BLaER1 treated with 17β-estradiol and CSF1 and Interleukin-3, amounts not matched to agents 10 nM and 100 nM (cell line): ENCODE data around the gene ZNF230.

Experiments
- H3K27ac ChIP-seq, 11 experiments: shearing (Covaris generic); formaldehyde crosslinking; 2 replicates each; pipeline ENCODE4 v1.8.1; 2022
- H3K27me3 ChIP-seq, 11 experiments: shearing (Covaris generic); formaldehyde crosslinking; 2 replicates each; pipeline ENCODE4 v1.8.1; 2022
- H3K36me3 ChIP-seq, 11 experiments: shearing (Covaris generic); formaldehyde crosslinking; 2 replicates each; pipeline ENCODE4 v1.8.1; 2022
- H3K4me1 ChIP-seq, 10 experiments: shearing (Covaris generic); formaldehyde crosslinking; 2 replicates each; pipeline ENCODE4 v1.8.1; 2022
- H3K4me2 ChIP-seq, 11 experiments: shearing (Covaris generic); formaldehyde crosslinking; 2 replicates each; pipeline ENCODE4 v1.8.1; 2022
- H3K4me3 ChIP-seq, 10 experiments: shearing (Covaris generic); formaldehyde crosslinking; 2 replicates each; pipeline ENCODE4 v1.8.1; 2022
- H3K9ac ChIP-seq, 11 experiments: shearing (Covaris generic); formaldehyde crosslinking; 2 replicates each; pipeline ENCODE4 v1.8.1; 2022
- H3K9me3 ChIP-seq, 11 experiments: shearing (Covaris generic); formaldehyde crosslinking; replicated peaks in 1 of 11; 2 replicates each; pipeline ENCODE4 v1.8.1; 2022
- H4K20me1 ChIP-seq, 11 experiments: shearing (Covaris generic); formaldehyde crosslinking; 2 replicates each; pipeline ENCODE4 v1.8.1; 2022
- Cebpa-rat ChIP-seq, 11 experiments: shearing (Covaris generic); IDR thresholded peaks; 2 replicates each; pipeline ENCODE4 v1.8.1; 2022

The ZNF230 gene

GRCh38 chr19:44002566-44003460 is at the start of gene ZNF230:
Gene ZNF230, plus strand, starts transcription at chr19:44002957. Its CDS starts 4,122 bp downstream, at chr19:44007079.
- peak within 1 kb of the TSS; percentile 78 to 90 (median 82) for H3K9ac ChIP-seq
- peak within 1 kb of the TSS; percentile 75 to 96 (median 89) for H3K4me2 ChIP-seq
- peaks cover 31 to 46% (median 32%) of the 10 kb centered on the region in 11 experiments for H3K9me3 ChIP-seq
- H3K36me3 ChIP-seq, result peaks cover 21 to 34% (median 27%) of the 10 kb centered on the region in 11 experiments
- no peaks in the 10 kb centered on the region; a peak in 1 of 22 replicates for H3K27me3 ChIP-seq
- H3K4me3 ChIP-seq, result peak within 1 kb of the TSS; percentile 75 to 99 (median 88)
- no peaks in the 10 kb centered on the region for H4K20me1 ChIP-seq
- TF ChIP-seq Cebpa-rat (IDR thresholded peaks at IDR 0.05), result peak in 2 of 11 experiments; percentile 53 to 54; a peak in 4 of 22 replicates
- peak within 1 kb of the TSS; percentile 66 to 93 (median 80) for H3K27ac ChIP-seq
- peaks cover 14 to 28% (median 17%) of the 10 kb centered on the region in 10 experiments for H3K4me1 ChIP-seq

GRCh38 chr19:43956827-43957226 is 45.9 kb upstream of the ZNF230 start:
- no peaks in the 10 kb centered on the region for H4K20me1 ChIP-seq
- TF ChIP-seq Cebpa-rat (IDR thresholded peaks at IDR 0.05), result no peak
- H3K4me3 ChIP-seq, result no peak overlapping the region
- H3K9ac ChIP-seq, result no peak overlapping the region
- H3K4me1 ChIP-seq, result peaks cover 0 to 15% (median 0%) of the 10 kb centered on the region in 10 experiments; a peak in 5 of 20 replicates
- no peaks in the 10 kb centered on the region for H3K27me3 ChIP-seq
- H3K9me3 ChIP-seq, result peaks cover 51 to 100% (median 68%) of the 10 kb centered on the region in 11 experiments
- no peak overlapping the region; a peak in 1 of 22 replicates for H3K27ac ChIP-seq
- H3K36me3 ChIP-seq, result peaks cover 0 to 47% (median 13%) of the 10 kb centered on the region in 11 experiments; a peak in 14 of 22 replicates
- H3K4me2 ChIP-seq, result peak overlapping the region in 1 of 11 experiments; percentile 31; a peak in 1 of 22 replicates

- no peak overlapping the region for H3K4me2 ChIP-seq
- H3K9ac ChIP-seq, result no peak overlapping the region
- H3K27ac ChIP-seq, result no peak overlapping the region
- H3K36me3 ChIP-seq, result peaks cover 0 to 55% (median 14%) of the 10 kb centered on the region in 11 experiments; a peak in 14 of 22 replicates
- H3K27me3 ChIP-seq, result no peaks in the 10 kb centered on the region
- no peak overlapping the region for H3K4me3 ChIP-seq
- H4K20me1 ChIP-seq, result no peaks in the 10 kb centered on the region
- peak in 6 of 11 experiments; percentile 17 to 83 (median 66); a peak in 10 of 22 replicates for TF ChIP-seq Cebpa-rat (IDR thresholded peaks at IDR 0.05)
- peaks cover 46 to 100% (median 70%) of the 10 kb centered on the region in 11 experiments for H3K9me3 ChIP-seq
- H3K4me1 ChIP-seq, result peaks cover 0 to 15% (median 0%) of the 10 kb centered on the region in 10 experiments; a peak in 5 of 20 replicates
Measured at GRCh38 chr19:43957891-43958290, 44.9 kb upstream of the ZNF230 start.

GRCh38 chr19:43960411-43960810 is 42.3 kb upstream of the ZNF230 start:
- Histone ChIP-seq H3K9ac (no peak overlapping the region), H3K27ac (no peak overlapping the region), H3K4me1 (peaks cover 0 to 15% (median 0%) of the 10 kb centered on the region in 10 experiments; a peak in 5 of 20 replicates), H3K4me2 (no peak overlapping the region), H3K36me3 (peaks cover 14 to 71% (median 29%) of the 10 kb centered on the region in 11 experiments), H3K4me3 (peak overlapping the region in 1 of 10 experiments; percentile 33; a peak in 2 of 20 replicates), H3K27me3 (no peaks in the 10 kb centered on the region), H4K20me1 (no peaks in the 10 kb centered on the region), H3K9me3 (peaks cover 63 to 100% (median 84%) of the 10 kb centered on the region in 11 experiments)
- no peak for TF ChIP-seq Cebpa-rat (IDR thresholded peaks at IDR 0.05)

GRCh38 chr19:43966079-43966694 is 36.6 kb upstream of the ZNF230 start:
- H3K4me3 ChIP-seq, result peak overlapping the region in 6 of 10 experiments; percentile 2 to 38 (median 16); a peak in 5 of 20 replicates
- no peaks in the 10 kb centered on the region for H3K27me3 ChIP-seq
- no peak overlapping the region for H3K4me2 ChIP-seq
- H4K20me1 ChIP-seq, result no peaks in the 10 kb centered on the region
- H3K4me1 ChIP-seq, result no peaks in the 10 kb centered on the region
- peaks cover 58 to 95% (median 71%) of the 10 kb centered on the region in 11 experiments for H3K36me3 ChIP-seq
- peaks cover 90 to 100% (median 98%) of the 10 kb centered on the region in 11 experiments for H3K9me3 ChIP-seq
- H3K27ac ChIP-seq, result no peak overlapping the region
- H3K9ac ChIP-seq, result no peak overlapping the region
- no peak for TF ChIP-seq Cebpa-rat (IDR thresholded peaks at IDR 0.05)

GRCh38 chr19:43976732-43977131 is 26.0 kb upstream of the ZNF230 start:
- Histone ChIP-seq H3K9me3 (peaks cover 21 to 51% (median 23%) of the 10 kb centered on the region in 11 experiments; a peak in 21 of 22 replicates), H3K27ac (no peak overlapping the region)

GRCh38 chr19:43983544-43983911 is 19.2 kb upstream of the ZNF230 start:
- H3K4me1 ChIP-seq, result peaks cover 3 to 18% (median 8%) of the 10 kb centered on the region in 10 experiments; a peak in 14 of 20 replicates
- no peak for TF ChIP-seq Cebpa-rat (IDR thresholded peaks at IDR 0.05)
- peak overlapping the region; percentile 59 to 73 (median 68) for H3K4me3 ChIP-seq
- H3K4me2 ChIP-seq, result peak overlapping the region; percentile 72 to 86 (median 78)
- peaks cover 0 to 33% (median 10%) of the 10 kb centered on the region in 11 experiments; a peak in 11 of 22 replicates for H3K9me3 ChIP-seq
- peaks cover 0 to 8% (median 0%) of the 10 kb centered on the region in 11 experiments; a peak in 6 of 22 replicates for H3K36me3 ChIP-seq
- peak overlapping the region in 9 of 11 experiments; percentile 62 to 78 (median 67); a peak in 17 of 22 replicates for H3K9ac ChIP-seq
- peak overlapping the region in 4 of 11 experiments; percentile 20 to 64 (median 38); a peak in 2 of 22 replicates for H3K27ac ChIP-seq
- H3K27me3 ChIP-seq, result no peaks in the 10 kb centered on the region
- no peaks in the 10 kb centered on the region for H4K20me1 ChIP-seq

More at GRCh38 chr19:43976732-43977131, 26.0 kb upstream of the ZNF230 start:
- Histone ChIP-seq H3K4me1 (no peaks in the 10 kb centered on the region), H3K36me3 (no peaks in the 10 kb centered on the region), H3K4me2 (no peak overlapping the region), H3K4me3 (no peak overlapping the region), H3K9ac (no peak overlapping the region), H4K20me1 (no peaks in the 10 kb centered on the region), H3K27me3 (no peaks in the 10 kb centered on the region)
- no peak for TF ChIP-seq Cebpa-rat (IDR thresholded peaks at IDR 0.05)

GRCh38 chr19:43983912-43984686 is 18.7 kb upstream of the ZNF230 start, which contains the start of gene ZNF155:
Gene ZNF155, plus strand, starts transcription at chr19:43984188. Its CDS starts 4,356 bp downstream, at chr19:43988544.
- Histone ChIP-seq H3K4me3 (peak within 1 kb of the TSS; percentile 59 to 73 (median 68)), H3K4me1 (peaks cover 3 to 18% (median 8%) of the 10 kb centered on the region in 10 experiments; a peak in 14 of 20 replicates), H3K4me2 (peak within 1 kb of the TSS; percentile 72 to 86 (median 78)), H3K9me3 (peaks cover 0 to 35% (median 10%) of the 10 kb centered on the region in 11 experiments; a peak in 13 of 22 replicates), H3K9ac (peak within 1 kb of the TSS in 10 of 11 experiments; percentile 62 to 78 (median 69); a peak in 21 of 22 replicates), H4K20me1 (no peaks in the 10 kb centered on the region), H3K27me3 (no peaks in the 10 kb centered on the region), H3K36me3 (peaks cover 2 to 14% (median 4%) of the 10 kb centered on the region in 11 experiments; a peak in 19 of 22 replicates), H3K27ac (peak within 1 kb of the TSS in 8 of 11 experiments; percentile 2 to 64 (median 34); a peak in 10 of 22 replicates)
- no peak for TF ChIP-seq Cebpa-rat (IDR thresholded peaks at IDR 0.05)
